GM12801 (cell line): ENCODE results near the gene CARD9.

ENCODE experiments used
- TF ChIP-seq, protein P1 (sequence below): IDR thresholded peaks from one replicate; pipeline ENCODE4 v1.5.1; 2011; ENCODE audit warnings: control low read depth; ENCODE audit not compliant: insufficient read length; ENCODE audit errors: extremely low read depth

The CARD9 gene

DNA sequence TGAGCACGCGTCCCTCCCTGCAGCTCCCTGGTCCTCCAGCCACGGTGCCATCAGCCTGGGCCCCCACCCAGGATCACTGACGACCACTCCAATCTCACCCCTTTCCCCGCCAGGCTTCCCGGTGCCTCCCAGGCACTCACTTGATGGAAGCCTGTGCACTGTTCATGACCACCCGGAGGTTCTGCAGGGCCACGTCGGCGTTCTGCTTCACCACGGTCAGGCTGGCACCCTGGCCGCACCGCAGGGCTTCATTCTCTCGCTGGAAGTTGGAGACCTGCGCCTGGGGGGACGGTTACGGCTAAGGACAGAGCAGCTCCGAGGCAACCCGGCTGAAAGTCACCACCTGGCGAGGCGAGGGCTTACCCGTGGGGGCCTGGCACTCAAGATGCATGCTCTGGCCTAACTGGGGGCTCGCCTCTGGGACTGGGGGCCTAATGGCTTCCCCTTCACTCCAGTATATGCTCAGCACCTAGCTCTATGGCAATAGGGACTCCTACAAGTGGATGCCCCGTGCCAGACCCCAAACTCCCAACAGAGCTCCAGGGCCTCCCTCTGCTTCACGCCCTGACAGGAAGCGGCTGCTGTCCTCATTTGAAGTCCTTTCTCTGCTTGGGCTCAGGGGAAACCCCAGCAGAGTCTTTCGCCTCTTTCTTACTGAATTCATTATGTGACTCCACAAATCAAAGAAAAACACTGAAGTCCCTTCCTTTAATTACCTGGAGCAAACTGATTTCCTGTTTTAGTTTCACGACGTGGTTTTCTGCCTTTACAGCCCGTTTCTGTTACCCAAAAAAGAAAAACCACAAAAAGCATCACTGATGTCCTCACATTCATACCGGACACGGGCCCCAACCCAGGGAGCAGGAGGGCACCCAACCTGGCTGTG is 30.7 kb upstream of the CARD9 start:
- TF ChIP-seq, protein P1, sequence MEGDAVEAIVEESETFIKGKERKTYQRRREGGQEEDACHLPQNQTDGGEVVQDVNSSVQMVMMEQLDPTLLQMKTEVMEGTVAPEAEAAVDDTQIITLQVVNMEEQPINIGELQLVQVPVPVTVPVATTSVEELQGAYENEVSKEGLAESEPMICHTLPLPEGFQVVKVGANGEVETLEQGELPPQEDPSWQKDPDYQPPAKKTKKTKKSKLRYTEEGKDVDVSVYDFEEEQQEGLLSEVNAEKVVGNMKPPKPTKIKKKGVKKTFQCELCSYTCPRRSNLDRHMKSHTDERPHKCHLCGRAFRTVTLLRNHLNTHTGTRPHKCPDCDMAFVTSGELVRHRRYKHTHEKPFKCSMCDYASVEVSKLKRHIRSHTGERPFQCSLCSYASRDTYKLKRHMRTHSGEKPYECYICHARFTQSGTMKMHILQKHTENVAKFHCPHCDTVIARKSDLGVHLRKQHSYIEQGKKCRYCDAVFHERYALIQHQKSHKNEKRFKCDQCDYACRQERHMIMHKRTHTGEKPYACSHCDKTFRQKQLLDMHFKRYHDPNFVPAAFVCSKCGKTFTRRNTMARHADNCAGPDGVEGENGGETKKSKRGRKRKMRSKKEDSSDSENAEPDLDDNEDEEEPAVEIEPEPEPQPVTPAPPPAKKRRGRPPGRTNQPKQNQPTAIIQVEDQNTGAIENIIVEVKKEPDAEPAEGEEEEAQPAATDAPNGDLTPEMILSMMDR, result no peak

DNA sequence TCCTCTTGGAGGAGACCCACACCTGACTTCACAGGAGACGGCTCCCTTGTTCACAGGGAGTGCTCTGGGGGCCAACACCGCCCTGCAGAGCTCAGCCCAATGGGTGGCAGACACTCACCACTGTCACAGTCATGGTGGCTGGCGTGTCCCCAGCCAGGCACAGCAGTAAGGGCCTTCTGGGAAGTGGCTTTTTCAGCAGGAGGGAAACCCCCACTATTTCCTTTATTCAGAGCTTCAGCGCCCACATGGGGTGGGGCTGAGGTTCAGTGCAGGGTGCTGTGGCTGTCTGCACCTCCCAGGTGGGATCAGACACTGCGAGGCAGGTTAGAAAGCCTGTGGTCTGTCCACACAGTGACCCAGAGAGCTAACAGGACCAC is 30.1 kb upstream of the CARD9 start:
- TF ChIP-seq, protein P1, result no peak

DNA sequence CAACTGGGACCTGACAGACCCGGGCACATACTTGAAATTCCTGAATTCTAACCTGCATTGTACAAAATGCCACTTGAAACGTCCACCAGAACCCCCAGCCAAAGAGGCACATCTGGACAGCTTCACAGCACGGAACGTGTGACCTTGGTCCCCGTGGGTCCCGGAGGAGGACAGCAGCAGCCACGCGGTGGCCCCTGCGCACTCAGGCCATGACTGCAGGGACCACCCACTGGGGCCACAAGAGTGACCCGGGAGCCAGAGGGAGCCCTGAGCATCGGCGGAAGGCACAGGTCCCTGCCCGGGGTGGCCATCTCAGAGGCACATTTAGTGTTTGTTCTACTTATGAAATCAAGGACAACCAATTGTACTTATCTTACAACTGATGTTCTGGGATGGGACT is 28.6 kb upstream of the CARD9 start:
- TF ChIP-seq, protein P1, result no peak

DNA sequence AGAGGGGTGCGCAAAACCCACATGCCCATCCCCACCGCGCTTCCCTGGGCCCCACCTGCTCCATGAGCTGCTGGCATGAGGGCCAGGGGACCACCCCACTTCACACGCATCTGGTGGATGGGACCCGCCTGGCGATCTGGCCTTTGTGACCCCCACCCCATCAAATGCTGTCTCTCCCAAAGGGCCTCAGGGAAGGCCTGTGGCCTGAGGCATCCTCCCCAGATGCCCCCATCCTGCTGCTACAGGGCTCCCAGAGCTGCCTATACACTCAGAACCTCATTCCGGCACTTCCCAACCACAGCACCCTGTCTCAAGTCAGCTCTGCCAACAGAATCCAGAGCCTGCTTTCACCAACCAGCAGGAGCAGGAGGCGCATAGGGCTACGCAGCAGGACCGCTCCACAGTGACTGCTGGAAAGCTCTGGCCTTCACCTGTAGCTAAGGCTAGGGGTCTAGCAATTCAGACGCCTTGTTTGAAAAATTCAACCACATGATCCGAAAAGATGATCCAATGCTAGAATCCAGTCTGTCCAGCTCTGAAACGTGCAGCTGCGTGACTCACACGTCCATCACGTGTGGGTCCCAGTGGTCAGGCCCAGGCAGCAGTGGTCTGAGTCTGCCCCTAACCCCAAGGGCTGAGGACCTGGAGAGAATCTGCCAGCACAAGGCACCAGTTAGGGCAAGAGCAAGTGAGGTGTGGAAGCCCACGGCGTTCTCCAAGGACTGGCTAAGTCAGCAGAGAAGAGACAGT is 27.9 kb upstream of the CARD9 start:
- TF ChIP-seq, protein P1, result no peak

DNA sequence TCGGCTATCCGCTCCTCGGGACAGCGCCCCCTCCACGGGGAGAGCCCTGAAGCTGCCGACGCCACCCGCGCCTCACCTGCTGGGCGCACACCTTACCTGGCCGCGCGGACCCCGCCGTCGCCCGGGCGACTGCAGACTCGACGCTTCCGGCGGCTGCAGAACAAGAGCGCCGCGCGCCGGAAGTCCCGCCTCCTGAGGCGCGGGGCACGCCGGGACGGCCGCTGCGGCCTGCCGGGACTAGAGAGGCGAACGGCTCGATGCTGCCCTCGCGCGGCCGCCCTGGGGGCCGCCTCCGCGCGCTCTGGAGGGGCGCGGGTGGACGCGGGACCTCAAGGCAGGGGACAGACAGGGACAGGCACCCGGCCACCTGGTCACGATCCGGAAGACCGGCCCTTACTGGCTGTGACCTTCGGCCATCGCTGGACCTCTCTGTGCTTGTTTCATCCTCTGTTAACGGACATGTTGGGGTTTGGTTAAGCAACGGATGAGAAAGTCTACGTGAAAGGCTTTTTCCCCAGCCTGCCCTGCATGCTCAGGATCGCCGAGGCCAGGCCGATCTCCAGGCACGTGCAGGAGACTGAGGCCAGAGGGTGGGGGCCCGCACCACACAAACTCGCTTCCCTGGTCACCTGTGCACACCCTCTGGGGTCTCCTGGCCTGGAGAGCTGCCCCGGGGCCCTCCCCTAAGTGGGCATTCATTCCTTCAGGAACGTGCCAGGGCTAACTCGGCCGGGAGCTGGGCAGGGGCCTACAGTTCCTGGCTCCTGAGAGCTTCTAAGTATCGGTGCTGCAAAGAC is 26.8 kb upstream of the CARD9 start, which contains the start of gene SNAPC4:
Gene SNAPC4, minus strand, starts transcription at position 133 of the 797 bp plus-strand sequence. CDS start 1,742 bp downstream, outside the sequence.
- TF ChIP-seq, protein P1, result no peak

DNA sequence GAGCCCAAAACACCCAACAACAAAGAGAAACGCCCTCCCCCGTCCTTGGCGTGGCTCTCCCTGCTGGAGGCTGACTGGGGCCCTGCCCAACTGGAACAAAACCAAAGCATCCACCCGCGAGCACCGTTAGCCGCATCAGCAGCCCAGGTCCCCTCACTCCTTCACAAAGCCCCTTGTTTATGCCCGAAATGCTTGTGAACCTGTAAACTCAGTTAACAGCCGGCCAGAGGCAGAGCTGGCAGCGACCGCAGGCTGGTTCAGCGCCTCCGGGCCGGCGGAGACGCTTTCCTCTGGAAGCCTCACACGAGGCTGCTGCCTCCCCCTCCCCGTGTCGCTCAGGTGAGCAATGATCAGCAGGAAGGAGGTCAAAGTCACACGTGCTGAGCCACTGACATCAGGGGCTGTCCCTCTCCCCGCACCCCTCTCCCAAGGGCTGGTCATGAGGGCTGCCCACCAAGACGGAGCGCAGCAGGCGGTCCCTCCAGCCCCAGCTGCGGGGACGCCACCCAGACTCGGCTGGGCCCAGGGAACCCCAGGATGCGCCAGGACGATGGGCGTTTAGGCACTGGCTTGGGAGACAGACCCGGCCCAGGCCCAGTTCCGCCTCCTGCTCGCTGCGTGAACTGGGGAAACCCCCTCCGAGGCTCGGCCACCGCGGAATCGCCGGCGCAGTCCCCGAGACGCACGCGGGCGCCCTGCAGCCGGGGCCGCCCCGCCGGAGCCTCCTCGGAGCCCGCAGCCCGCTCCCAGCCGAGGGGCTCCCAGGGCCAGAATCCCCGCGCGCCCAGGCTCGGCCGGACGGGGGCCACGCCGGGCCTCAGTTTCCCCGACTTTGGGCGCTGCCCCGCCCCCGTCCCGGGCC is 25.9 kb upstream of the CARD9 start:
- TF ChIP-seq, protein P1, result no peak
